Mesodermal cell (in vitro differentiated cells): Measurements from ENCODE around the gene RNF222.
"Not testable (repeated sequence)": the region's sequence is repeated elsewhere in the genome, so short reads cannot be mapped to it uniquely, and the experiment has no call there.

ENCODE experiments used
- H3K27ac ChIP-seq: 2 replicates; pipeline ENCODE4 v1.7.0; 2013; ENCODE audit warnings: mild to moderate bottlenecking, low read depth, low read length, moderate library complexity; ENCODE audit not compliant: severe bottlenecking
- H3K36me3 ChIP-seq: 2 replicates; pipeline ENCODE4 v1.7.1; 2013; ENCODE audit warnings: mild to moderate bottlenecking, low read length, moderate library complexity; ENCODE audit not compliant: control insufficient read depth, insufficient read depth
- H3K4me1 ChIP-seq: one replicate; pipeline ENCODE4 v1.7.1; 2013; ENCODE audit warnings: mild to moderate bottlenecking, low read length; ENCODE audit not compliant: insufficient read depth, control insufficient read depth, poor library complexity, severe bottlenecking
- H3K4me3 ChIP-seq: 2 replicates; pipeline ENCODE4 v1.7.0; 2013; ENCODE audit warnings: low read length, control low read depth, mild to moderate bottlenecking; ENCODE audit not compliant: insufficient read depth, poor library complexity, severe bottlenecking; ENCODE audit errors: extremely low read depth
- H3K9me3 ChIP-seq: 2 replicates; pipeline ENCODE4 v1.7.1; 2013; ENCODE audit warnings: mild to moderate bottlenecking, low read length, moderate library complexity; ENCODE audit not compliant: control insufficient read depth
- WGBS, 2 experiments: methylation state at CpG; one replicate each; pipeline ENCODE4 v1.1.5; 2013; ENCODE audit warnings: missing lambda C conversion rate in 2 of 2; ENCODE audit not compliant: insufficient coverage in 2 of 2; 5-methylcytosine and 5-hydroxymethylcytosine counted together

The RNF222 gene

DNA sequence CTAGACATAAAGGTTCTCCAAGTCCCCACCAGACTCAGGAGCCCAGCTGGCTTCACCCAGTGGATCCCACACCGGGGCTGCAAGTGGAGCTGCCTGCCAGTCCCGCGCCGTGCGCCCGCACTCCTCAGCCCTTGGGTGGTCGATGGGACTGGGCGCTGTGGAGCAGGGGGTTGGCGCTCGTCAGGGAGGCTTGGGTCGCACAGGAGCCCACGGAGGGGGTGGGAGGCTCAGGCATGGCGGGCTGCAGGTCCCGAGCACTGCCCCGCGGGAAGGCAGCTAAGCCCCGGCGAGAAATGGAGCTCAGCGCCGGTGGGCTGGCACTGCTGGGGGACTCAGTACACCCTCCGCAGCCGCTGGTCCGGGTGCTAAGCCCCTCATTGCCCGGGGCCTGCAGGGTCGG is 50.6 kb downstream of the RNF222 start:
- not testable (repeated sequence) for H3K4me3 ChIP-seq, H3K27ac ChIP-seq, H3K4me1 ChIP-seq, H3K9me3 ChIP-seq, H3K36me3 ChIP-seq
- 95 to 97% methylated on average over 13 to 16 of the region's 25 CpGs for WGBS, 2 experiments

DNA sequence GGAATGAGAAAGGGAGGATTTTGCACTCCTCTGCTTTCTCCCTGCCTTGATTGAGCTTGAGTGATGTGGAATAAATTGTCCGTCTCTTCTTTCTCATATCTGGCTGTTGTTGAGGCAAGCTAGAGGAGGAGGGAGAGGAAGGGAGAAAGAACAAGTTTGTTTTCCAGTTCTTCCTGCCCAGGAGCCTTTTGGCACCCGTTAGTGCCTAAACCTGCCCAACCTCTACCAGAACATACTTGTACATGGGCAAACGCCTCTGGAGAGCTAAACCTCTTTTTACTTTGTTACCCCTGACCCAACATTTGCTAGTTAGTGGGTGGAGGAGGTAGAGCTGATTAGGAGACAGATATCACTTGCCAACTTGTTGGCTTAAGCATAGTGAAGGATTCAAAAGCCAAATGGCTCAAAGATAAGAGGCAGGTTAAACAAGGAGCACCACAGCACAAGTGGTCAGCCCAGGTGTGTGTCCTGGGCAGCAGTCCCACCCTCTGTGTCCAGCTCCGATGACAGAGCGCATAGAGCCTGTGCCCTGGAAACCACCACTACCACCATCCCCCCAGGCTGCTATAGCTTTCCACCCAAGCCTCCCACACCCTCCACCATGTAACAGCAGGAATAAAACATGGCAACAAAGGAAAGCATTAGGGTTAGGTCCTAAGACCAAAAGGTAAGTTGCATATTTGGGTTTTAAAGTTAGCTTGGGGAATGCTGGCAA is 51.5 kb downstream of the RNF222 start:
- no peak overlapping the region for H3K4me3 ChIP-seq
- no peak overlapping the region for H3K27ac ChIP-seq
- no peaks in the 10 kb centered on the region for H3K36me3 ChIP-seq
- no peaks in the 10 kb centered on the region for H3K4me1 ChIP-seq
- 95% methylated on average over 3 of the region's 5 CpGs; no CpG with 5 or more reads in 1 of the 2 experiments for WGBS, 2 experiments
- H3K9me3 ChIP-seq, result no peaks in the 10 kb centered on the region

- H3K4me3 ChIP-seq, result no peak overlapping the region
- H3K4me1 ChIP-seq, result no peaks in the 10 kb centered on the region
- H3K27ac ChIP-seq, result no peak overlapping the region
- H3K9me3 ChIP-seq, result no peaks in the 10 kb centered on the region
- no peaks in the 10 kb centered on the region for H3K36me3 ChIP-seq
- 66 to 92% methylated on average over 3 of the region's 6 CpGs for WGBS, 2 experiments
Observed at GRCh38 chr17:8345052-8345690, 52.5 kb downstream of the RNF222 start.

DNA sequence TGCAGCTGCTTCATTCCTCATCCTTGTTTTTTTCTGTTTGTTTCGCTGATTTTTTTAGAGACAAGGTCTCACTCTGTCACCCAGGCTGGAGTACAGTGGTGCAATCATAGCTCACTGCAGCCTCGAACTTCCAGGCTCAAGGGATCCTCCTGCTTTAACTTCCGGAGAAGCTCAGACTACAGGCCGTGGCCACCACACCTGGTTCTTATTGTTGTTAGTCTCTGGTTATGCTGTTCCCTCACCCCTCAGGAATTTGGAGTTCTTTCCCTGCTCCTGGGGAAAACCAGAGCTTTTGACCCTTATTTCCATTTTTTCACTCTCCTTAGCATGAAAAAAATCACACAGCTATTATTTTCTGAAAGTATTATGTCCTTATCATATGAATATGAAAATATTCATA is 56.2 kb downstream of the RNF222 start:
- no peaks in the 10 kb centered on the region for H3K9me3 ChIP-seq
- H3K27ac ChIP-seq, result no peak overlapping the region
- peaks cover 5% of the 10 kb centered on the region for H3K4me1 ChIP-seq
- H3K36me3 ChIP-seq, result no peaks in the 10 kb centered on the region
- H3K4me3 ChIP-seq, result no peak overlapping the region
- 72 to 78% methylated on average over 4 of the region's 4 CpGs for WGBS, 2 experiments
